OCI-LY1 (cell line): ENCODE data around the gene SLC38A8.

Source experiments
- CTCF ChIP-seq: fragments of 200-600 bp; sonication (generic), shearing (Covaris generic); IDR thresholded peaks from 2 replicates; pipeline ENCODE4 v1.5.1; 2017; ENCODE audit warnings: mild to moderate bottlenecking, antibody characterized with exemption, low read length, moderate library complexity, mixed read lengths
- EZH2 ChIP-seq: fragments of 200-600 bp; sonication (generic), shearing (Covaris generic); IDR thresholded peaks from 2 replicates; pipeline ENCODE4 v1.8.0; 2017; ENCODE audit warnings: borderline replicate concordance, mixed run types, mild to moderate bottlenecking, antibody characterized with exemption, low read length, moderate library complexity, mixed read lengths

GRCh38 chr16:84018710-84019109, 23.9 kb downstream of the SLC38A8 start:
- TF ChIP-seq CTCF, result no peak
- TF ChIP-seq EZH2, result no peak
